K562 treated with DMSO at 1 percent for 24 hours (cell line): Measurements from ENCODE around the gene ARSI. TPM values are rescaled to one million over a fixed set of nuclear protein-coding genes. Genes with fewer than 3 reads are reported as not detected.

Experiments used
- total RNA-seq: library from RNA; unstranded; fragments of 300-600 nt; gene quantifications from 2 replicates; pipeline ENCODE4 v1.2.3, GENCODE V29; 2022; ENCODE audit warnings: low read depth; ENCODE audit not compliant: insufficient read depth

Gene ARSI
- total RNA-seq = not detected in 2 replicates

DNA sequence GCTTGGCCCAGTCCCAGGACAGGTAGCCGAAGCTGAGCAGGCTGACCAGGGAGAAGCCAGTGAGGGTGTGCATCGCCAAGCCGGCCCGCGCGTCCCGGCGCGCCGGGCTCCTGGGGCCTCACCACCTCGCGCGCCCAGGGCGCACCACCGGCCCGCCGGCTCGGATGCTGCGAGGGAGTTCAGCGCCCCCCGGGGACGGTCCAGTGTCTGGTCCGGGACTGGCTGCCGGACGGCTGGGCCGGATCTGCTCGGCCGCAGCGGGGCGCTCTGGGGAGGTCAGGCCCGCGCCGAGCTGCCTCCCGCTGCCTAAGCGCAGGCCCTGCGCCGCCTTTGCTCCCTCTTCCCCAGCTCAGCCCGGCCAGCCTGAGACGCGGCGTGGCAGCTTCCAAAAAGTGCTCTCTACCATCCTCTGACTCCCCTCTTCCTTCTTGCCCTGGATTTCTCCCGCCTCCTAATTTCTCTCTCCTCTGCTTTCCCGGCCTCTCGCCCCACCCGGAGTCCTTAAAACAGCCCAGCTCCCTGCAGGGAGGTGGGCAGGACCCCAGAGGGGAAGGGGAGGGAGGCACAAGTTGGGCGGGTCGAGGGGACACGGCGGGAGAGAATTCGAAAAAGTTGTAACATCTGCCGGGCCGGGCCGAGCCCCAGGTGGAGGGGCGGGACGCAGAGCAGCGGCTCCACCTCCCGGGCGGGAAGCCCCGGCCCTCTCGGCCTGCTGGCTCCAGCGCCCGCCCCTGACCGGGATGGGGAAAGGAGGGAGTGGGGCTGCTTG is at the start of gene ARSI:
Gene ARSI (minus strand): TSS at position 605 of the 769 bp plus-strand sequence. CDS start 532 bp downstream, at position 73.

GRCh38 chr5:150289551-150290390 is 12.9 kb downstream of the ARSI start, which contains the start of gene CAMK2A:
Gene CAMK2A (minus strand): TSS chr5:150289773. CDS start chr5:150289625, 148 bp downstream.

Other genes with a start within 250 kb of the ARSI start
- 0.09 and 0.75 TPM in 2 replicates for gene CSF1R, start 216.4 kb downstream of the ARSI start, total RNA-seq
- not detected in 2 replicates for gene PDGFRB, start 147.1 kb downstream of the ARSI start, total RNA-seq
- not detected in 2 replicates for gene CDX1, start 136.1 kb downstream of the ARSI start, total RNA-seq
- gene SLC6A7, start 112.8 kb downstream of the ARSI start, total RNA-seq = not detected in 2 replicates
- not detected in 2 replicates for gene CAMK2A, start 13.1 kb downstream of the ARSI start, total RNA-seq
- gene TCOF1, start 54.8 kb upstream of the ARSI start, total RNA-seq = 41.8 and 43.0 TPM in 2 replicates
- 4.8 and 4.9 TPM in 2 replicates for gene CD74, start 110.0 kb upstream of the ARSI start, total RNA-seq
- gene RPS14, start 146.8 kb upstream of the ARSI start, total RNA-seq = 7,101 and 7,425 TPM in 2 replicates
- 17.6 and 21.6 TPM in 2 replicates for gene NDST1, start 205.2 kb upstream of the ARSI start, total RNA-seq